Renal cortex interstitium (tissue), 11 donors: ENCODE data around the gene GALNT14. TPM values are rescaled to one million over a fixed set of nuclear protein-coding genes. Genes with fewer than 3 reads are reported as not detected.

Experiments
- DNase-seq, 11 donors: peaks; one replicate each; pipeline ENCODE4 v3.0.0-alpha.2; 2013; ENCODE audit warnings: low read depth in 9 of 11, low spot score in 4 of 11; ENCODE audit errors: extremely low read depth in 1 of 11
- polyA plus RNA-seq, 3 donors: library from polyadenylated mRNA; unstranded; fragments of 120-200 nt; gene quantifications; one replicate each; pipeline ENCODE4 v1.2.1, GENCODE V29; 2013; ENCODE audit not compliant: insufficient read length in 3 of 3

The GALNT14 gene
- polyA plus RNA-seq, 3 donors: 33.2 to 41.7 (median 40.9) TPM

DNA sequence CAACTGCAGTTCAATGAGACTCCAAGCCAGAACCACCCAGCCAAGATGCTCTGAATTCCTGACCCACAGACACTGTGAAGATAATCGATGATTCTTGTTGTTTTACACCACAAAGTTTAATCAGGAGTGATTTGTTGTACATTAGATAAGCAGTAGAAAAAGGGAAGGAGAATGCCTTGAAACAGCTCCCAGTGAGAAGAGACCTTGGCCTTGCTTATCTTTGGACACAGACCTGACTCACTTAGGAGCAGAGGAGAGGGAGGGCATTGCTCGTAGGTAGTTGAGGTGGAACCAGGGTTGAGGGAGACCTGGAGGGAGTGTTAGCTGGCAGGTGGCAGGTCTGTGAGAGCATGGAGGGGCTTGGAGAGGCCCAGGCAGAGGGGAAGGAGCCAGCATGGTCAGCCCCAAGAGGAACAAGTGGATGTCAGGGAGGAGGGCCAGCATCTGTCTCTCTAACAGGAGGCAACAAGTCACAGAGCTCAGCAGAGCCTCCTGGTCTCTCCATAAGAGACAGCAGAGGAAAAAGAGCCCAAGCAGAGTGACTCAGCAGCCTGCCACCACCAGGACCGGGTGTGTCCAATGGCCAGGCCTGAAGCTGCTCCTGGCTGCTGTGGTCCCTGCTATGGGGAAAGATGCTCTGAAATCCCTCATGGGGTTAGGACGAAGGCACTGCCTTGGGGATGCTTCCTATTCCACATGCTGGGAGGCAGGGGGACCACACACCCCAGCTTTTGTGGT, 169.4 kb downstream of the GALNT14 start:
- no peak for DNase-seq

DNA sequence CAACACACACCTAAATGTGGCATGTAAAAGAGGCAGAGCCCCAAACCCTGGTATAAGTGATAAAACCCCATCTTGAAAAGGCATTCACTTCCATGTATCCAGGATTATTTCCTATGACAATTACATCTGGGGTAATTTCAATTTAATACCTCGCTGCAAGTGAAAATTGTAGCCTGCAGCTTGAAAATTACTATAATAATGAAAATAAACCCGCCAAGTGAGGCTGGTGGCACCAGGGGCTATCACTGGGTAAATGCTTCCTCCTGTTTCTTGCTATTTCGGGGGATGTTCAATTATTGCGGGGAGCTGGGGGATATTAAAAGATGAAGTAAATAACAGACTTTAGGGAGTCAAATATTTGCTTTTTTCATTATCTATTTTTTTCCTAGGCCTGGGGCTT, 171.5 kb downstream of the GALNT14 start:
- DNase-seq: no peak

DNA sequence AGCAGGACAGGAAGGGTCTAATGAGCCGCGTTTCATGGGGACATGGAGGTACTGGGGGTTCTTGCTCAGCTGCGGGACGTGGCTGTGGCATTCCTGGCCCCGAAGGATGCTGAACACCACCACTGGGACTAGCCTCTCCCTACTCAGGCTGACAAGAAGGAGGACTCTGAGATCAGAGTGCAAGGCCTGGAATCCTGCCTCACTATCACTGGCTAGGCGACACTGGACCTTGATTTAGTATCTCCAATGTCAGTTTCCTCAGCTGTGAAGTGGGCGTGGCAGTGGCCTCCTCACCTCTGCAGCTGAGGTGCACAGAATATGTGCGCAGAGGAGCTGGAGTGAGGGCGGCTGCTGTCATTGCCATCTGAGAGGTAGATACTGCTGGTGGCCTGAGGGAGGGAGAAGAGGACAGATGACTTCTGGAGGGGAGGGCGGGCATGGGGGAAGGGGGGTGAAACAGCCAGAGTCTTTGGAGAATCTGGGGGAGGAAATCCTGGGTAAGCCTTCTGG, 173.2 kb downstream of the GALNT14 start:
- no peak for DNase-seq

DNA sequence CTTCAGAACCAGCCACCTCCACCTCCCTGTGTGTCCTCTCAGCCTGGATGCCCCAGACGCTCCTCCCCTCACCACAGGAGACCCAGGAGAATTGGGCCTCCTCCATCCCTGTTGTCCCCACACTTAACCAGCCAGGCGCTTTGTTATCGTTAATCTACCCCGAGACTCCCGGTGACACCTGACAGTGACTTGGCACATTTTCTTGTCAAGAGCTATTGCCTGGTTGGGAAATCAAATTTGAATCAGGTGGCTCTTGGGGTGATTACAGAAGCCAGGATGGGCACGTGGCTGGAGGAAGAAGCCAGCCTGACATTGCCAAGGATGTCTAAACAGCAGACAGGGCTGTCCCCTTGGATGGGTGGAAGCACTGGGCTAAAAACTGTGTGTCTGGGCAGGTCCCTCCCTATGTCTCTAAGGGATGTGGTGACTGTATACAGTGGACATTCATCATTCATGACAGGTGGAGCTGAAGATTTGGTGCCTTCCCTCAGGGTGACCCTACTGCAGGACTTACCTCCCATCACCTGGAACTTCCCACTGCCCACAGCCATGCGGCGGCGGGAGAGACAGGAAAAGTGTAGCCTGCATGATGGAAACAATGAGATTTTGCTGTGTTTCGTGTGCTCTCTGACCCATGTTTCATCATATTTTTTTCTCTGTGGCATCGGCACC, 173.8 kb downstream of the GALNT14 start:
- DNase-seq: no peak

DNA sequence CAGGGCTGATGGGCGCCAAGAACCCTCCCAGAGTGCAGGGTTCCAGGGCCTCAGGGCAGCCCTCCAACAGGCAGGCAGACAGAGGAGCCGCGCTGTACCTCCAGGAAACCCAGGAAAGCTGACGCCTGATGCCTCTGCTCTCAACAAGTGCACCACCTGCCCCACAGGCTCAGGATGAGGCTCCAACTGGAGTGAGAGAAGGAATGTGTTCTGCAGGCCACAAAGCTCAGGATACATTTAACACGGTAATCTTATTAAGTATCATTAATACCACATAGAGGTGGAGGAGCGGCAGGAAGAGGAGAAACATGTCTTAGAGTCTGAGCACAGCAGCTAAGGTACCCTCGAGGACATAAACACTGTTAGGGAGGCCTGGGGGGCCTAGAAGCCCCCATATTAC, 175.1 kb downstream of the GALNT14 start:
- DNase-seq: no peak

DNA sequence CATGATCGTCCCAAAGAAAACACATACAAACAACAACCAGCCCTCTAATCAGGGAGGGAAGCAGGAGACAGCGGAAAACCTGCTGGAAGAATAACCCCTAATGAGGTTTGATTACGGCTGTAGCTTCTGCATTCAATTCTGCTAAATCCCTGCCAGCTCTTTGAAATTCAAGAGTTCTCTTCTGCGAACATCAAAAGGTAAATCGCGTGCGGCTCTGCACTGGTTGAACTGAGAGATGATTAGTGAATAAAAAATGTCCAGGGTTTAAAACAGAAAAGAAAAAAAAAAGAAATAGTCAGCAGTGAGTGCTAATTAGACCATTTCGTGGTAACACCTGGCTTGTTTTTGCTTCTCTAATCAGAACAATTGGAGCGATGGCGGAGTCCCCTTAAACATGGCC, 178.0 kb downstream of the GALNT14 start:
- no peak for DNase-seq

DNA sequence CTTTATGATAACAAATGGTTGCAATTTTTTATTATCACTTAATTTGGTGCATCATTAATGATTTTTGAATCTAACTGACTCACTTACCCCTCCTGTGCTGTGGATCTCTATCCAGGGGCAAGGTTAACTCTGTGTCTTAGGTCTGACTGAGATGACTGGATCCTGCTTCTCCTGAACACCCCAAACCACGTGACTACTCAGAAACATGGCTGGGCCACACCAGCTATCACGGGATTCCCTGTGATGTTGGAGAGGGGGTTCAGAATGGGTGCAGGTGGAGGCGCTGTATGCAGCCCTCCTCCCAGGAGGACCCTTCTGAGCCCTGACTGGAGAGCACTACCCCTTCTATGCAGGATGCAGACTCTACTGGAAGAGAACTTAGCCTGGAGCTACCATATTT, 178.6 kb downstream of the GALNT14 start:
- DNase-seq: no peak

DNA sequence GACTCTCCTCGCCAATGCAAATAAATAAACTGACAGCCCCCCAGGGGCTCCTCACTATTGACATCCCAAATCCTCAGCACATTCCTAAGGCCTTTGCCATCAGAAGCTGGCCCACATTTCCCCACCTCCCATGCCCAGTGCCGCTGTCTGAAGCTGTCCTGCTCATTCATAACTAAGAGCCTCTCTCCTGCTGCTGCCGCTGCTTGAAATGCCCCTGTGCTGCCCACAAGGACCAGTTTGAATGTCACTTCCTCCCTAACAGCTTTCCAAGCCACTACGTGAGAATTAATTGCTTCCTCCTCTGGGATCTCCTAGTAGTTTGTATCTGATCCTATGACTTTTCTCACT, 179.3 kb downstream of the GALNT14 start:
- no peak for DNase-seq

DNA sequence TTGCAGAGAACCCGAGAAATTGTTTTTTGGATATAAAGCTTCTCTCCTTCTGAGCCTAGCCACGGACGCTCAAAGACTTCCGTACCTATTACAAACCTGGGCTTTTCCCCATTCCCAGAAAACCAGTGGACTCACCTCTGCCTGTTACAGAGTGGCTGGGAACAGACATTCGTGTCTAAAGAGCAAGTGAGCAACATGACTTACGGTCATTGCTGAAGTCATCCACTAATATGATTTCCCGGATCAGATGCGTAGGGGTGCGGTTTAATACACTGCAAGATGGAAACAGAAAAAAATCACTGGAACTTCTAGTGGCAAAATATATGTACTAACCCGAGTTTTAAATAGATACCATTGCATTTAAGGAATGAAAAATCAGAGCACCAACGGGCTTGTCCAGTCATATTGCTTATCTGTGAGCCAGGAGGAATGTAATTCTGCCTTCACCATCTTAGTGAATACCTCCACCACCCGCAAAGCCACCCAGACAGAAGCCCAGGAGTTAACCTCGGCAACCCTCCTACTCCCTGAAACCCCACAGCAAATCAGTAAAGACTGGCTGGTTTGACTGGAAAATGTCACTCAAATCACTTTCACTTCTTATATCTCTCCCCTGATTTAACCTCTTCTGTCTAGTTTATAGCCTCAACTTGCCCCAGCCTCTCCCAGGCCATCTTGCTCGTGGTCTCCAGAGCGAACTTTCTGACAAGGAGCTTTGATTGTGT, 179.9 kb downstream of the GALNT14 start:
- DNase-seq: no peak

DNA sequence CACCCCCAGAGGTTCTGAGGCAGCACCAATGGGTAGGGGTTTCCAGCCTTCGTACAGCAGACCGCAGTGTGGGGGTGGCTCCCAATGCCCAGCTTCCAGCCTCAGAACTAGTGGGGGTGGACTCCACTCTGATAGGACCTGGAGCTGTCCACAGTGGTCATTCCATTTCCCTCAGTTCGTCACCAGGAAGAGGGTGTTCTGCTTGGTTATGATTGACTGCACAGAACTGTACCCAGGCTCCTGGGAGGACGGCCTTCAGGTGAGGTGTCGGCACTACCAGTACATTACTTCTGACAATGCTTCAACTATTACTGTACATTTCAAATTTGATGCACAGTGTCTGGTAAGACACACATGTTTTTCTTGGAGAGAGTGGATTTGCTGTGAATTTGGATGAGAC, 180.6 kb downstream of the GALNT14 start:
- DNase-seq: no peak

DNA sequence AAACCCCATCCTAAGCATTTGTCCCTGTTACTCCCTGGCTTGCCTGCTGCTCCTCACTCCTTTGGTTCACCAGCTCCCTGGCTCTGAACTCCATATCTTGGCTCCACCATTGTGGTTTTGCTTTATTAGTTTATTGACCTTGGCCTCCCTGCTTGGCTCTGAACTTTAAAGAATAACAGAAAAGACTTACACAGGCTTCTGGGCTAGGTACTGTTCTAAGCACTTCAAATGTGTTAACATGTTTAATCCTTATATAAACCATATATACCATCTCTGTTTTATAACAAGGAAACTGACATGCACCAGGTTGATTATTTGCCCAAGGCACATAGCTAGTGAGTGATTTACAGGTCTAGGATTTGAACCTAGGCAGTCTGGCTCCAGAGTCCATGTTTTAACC, 181.2 kb downstream of the GALNT14 start:
- no peak for DNase-seq

DNA sequence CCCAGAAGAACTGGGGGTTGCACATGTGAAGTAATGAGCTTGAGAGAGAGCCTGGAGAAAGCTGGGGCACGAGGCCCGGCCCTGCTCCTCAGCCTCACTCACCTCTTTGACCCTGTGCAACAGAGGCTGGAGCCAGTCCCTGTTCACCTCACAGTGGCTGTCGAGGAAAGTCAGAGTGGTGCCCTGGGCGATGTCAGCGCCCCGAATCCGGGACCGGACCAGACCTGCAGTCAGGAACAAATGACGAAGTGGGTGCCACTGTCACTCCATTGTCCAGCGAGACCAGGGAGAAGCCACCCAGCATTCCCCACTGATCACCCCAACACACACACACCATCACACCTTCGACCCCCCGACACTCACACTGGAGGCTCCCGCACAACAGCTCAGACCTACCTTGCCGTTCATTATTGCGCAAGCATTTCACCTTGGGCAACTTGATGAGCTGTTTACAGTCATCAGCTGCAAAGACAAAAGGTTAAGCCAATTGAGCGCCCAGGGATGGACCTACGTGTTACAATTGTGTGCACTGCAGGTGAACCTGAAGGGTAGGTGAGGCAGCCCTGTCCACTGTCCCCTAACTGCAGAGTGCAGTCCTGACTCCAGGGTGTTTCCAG, 182.6 kb downstream of the GALNT14 start:
- no peak for DNase-seq

DNA sequence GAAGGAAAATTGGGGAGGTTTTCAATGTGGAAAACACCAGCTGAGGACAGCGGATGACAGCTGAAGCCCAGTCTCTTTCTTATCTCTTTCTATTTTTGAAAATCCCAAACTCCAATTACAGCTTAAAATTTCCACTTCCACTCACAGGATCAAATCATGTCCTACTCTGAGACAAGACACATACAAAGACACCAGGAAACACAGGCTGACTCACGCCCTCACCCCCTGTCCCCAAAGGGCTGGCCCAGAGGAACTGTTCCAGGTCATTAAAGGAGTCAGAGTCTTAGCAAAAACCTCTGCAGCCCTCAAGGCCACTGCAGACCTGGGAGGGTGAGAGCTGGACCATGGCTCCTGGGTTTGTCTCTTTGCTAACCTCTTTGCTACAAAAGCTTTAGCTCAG, 187.9 kb downstream of the GALNT14 start:
- no peak for DNase-seq

DNA sequence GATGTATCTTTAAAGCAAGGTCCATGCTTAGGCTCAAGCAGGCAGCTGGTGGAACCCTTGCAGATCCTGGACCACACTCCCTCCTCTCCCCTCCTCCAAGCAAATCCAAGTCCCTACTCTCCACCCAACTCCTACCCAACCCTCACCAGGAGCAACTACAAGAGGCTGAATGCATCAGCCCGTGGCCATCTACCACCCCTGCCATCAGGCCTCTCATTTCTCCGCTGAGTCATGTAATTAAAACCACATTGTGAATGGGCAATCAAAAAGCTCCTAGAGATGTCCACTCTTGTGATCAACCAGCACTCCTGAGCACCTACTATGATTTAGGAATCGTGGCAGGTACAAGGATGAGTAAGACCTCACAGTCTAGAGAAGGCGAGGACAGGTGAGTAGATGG, 188.8 kb downstream of the GALNT14 start:
- no peak for DNase-seq

DNA sequence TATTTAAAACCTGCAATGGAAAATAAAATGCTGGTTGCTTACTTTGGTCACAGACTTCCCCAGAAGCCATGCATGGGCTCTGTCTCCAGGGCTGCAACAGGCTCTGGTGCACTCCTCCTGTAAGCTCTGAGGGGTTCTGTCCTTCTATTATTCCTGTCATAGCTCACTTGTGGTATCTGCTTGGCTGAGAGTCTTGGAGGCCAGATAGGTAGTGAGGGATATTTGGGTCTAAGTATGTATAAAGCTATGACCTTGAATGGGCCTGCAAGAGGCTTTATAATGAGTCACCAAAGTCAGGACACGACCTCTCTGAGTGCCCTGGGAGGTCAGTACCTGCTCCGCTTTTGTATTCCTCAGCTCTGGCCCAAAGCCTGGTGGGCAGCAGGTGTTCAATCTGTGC, 189.4 kb downstream of the GALNT14 start:
- DNase-seq: no peak

DNA sequence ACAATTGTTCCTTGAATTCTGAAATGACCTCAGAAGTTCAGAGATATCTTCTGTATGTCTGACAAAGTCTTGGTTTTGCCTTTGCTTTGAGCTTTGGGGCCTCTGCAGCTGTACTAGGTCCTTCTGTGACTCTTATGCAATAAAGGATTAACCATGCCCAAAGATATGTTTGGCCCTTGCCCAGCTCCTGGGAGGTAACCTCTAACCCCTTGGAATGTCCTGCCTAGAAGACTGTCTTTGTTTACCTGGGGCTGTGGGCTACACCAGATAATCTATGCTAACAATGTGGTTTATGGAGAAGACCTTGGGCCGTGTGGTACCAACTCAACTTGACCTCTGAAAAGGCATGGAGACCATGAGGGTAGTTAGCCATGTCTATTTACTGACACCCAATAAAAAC, 190.1 kb downstream of the GALNT14 start:
- DNase-seq: no peak

DNA sequence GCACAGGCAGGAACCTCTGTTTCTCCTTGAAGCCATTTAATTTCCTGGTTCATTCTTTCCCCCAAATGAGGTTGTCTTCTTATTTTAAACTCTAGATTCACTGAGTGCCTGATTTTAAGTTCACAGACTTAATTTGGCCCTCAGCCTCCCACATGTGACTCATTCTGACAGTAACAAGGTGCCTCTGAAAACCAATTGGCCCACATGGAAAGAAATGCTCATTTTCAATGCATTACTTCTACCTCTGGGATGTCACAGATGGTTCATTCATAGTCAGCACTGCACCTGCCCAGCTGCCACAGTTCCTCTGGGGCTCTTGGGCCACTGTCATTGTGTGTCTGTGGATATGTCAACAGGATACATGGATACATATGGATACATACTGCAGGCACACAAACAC, 190.6 kb downstream of the GALNT14 start:
- no peak for DNase-seq

DNA sequence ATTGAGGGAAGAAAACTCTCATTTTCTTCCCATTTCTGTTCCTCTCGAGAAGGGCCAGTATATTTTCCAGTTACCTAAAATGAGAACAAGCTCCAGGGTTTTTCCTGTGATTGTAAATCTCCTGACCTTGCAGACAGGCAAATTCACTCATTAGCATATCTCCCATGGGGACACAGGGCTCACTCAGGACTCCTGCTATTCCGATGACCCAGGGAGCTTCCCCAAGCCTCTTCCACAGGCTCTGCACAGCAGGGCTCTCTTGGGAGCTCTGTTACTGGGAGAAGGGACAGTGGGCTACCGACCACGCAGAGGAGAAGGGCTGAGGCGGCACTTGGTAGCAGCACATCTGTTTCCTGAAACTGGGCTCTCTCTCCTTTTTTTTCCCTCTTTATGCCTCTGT, 195.8 kb downstream of the GALNT14 start:
- DNase-seq: no peak

DNA sequence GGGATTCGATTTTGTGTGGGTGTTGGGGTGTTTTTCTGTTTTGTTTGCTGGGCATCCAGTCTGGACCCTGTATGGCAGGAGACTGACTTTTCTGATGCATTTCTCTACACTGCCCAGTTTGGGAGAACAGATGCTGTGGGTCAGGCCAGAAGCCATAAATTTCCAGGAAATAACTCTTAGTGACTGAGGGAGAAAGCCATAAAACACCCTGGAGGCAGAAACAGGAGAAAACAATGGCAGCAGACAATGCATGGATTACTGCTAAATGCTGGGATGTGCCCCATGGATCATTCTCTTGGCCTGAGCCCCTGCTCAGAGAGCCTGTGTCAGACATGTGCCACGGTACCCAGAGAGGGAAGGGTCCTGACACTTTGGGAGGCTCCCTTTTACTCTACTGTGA, 197.4 kb downstream of the GALNT14 start:
- peak in 8 of 11 donors; percentile 9 to 39 (median 24) for DNase-seq

DNA sequence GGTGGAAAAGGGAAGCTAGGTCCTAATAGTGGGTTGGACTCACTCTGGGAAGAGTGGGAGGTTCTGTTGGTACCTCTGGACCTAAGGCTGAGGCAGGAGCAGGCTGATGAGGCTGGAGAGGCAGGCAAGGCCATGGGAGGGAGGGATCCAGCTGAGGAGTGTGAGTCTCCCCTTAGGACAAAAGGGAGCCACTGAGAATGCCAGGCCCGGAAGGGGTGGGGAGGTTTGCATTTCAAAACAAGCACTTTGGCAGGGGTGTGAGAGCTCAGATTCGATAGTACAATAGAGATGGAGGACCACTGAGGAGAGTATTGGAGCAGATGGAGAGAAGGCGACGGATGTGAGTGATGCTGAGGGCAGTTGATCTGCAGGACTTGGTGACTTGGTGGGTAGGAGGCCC, 198.9 kb downstream of the GALNT14 start:
- no peak for DNase-seq
